Endometrium (tissue), 2 donors: ENCODE results near the gene SPRED2.

Source experiments
- FAIRE-seq: peaks from 2 replicates; lab custom pipeline; 2012; peaks lifted over from hg19 to GRCh38; lab: Jason Lieb, UNC
- donor health status: control.
- donor health status: control.

Gene SPRED2

DNA sequence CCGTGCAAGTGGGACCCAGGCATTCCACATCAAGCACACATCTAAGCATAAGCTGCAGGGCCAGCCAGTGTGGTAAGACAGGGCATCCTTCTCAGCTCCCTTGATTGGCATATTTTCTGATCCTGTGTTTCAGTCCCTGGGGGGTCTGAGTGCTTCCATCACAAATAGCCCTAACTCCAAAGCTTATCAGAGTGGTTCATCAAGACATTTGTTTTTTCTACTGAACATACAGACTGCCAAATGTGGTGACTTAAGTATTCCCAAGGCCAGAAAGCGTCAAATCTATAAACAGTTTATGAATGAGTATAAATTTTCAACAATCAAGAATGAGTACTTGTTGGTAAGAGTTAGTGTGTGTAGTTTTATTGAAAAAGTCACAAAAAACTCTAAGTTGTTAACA, 18.8 kb downstream of the SPRED2 start:
- FAIRE-seq: no peak

DNA sequence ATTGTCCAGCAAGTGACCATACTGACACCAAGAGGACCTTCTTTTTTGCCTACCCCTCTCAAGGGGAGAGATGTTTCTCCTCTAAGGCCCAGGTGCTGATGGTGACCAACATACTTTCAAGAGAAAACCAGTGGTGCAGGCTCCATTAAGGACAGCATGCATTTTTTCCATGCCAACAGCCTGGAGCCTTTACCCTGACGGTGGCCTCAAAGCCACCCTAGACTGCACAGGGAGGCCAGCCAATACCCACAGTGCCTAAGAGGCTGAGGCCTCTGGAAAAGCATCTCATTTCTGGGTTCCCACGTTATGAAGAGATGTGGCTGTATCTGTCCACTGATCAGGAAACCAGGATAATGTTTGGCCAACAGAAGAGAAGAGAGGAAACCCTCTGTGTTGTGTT, 19.3 kb downstream of the SPRED2 start:
- no peak for FAIRE-seq

DNA sequence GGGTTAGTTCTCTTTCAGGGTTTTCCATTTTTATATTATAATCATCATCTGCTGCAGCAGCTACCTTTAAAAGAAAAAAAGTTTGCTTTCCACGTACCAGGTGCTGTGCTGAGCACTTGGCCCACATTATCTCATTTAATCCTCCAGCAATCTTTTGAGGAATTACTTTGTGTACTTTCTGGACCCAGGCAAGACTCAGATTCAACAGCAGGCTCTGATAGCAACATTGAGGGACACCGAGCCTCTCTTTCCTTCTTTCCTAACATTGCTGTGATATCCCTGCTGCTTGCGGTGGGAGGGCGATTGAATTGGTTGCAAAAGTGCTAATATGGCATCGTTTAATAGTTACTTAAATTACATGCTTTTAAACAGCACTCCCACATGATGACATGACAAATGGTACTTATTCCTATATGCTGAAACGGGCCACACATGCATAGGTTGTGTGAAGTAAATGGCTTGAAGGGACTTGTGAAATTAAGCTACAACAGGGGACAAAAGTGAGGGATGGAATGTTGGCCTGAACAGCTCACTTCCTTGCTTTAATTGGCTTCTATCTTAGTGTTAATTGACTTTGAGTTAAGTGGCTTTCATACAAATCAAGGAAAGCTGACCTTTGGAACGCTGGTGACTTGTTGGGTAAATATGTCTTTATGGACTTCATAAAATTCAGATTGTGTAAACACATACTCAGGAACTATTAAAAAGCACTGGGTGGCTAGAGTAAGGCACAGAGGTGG, 21.2 kb downstream of the SPRED2 start:
- no peak for FAIRE-seq

DNA sequence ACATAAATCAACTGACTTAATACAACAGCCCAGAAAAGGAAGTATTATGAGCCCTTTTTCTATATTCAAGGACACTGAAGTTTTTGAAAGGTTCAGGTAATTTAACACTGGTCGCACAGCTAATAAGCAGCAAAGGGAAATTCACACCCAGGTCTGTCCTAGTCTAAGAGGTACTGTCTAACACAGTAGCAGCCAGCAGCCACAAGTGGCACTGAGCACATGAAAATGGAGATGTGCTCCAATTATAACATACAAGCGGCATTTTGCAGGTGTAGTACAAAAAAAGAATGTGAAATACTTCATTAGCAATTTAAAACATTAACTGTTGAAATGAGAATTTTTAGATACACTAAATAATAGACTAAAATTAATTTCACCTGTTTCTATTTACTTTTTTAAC, 23.4 kb downstream of the SPRED2 start:
- FAIRE-seq: no peak

DNA sequence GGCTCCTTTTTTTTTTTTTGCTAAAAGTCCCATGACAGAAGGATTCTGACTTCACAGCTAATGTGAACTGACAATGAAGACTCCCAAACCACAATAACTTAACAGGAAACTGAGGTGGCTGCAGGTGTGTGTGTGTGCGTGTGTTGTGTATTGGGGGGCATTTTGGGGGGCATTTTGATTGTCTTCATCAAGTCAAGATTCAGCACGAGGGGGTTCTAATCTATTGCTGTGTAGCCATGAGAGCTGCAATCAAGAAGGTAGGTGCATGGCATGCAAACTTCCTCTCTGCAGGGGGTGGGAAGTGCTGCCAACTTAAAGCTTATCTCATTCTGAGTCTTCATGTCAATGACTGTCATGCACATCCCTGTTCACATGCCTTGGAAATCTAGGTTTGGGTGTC, 25.2 kb downstream of the SPRED2 start:
- no peak for FAIRE-seq

DNA sequence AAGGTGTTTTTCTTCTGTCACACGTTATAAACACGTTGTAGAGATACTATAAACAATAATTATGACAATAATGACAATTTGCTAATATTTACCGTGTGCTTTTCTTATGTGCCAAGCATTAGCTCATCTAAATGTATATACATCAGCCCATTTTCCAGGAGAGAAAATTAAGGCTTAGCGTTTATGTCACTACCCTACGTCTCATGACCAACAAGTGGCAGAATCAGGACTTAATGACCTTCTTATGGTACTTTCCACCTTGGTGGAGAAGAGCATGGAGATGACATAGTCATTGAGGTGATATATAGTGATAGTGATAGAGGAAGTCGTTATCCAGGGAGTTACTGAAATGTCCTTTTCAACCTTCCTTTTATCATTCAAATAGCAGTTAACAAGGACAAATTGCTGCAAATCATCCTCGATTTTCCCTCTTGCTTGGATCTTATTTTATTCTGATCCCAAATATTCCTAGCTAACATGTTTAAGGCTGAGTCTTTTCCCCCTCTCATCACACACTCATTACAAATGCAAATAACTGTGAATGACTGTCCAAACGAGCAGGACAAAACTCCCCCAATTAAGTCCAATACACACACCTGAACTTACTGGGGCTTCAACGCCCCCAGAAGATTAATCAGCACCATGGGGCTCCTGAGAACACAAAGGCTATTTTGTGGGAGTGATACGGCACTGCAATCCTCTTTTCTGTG, 27.3 kb downstream of the SPRED2 start:
- no peak for FAIRE-seq

DNA sequence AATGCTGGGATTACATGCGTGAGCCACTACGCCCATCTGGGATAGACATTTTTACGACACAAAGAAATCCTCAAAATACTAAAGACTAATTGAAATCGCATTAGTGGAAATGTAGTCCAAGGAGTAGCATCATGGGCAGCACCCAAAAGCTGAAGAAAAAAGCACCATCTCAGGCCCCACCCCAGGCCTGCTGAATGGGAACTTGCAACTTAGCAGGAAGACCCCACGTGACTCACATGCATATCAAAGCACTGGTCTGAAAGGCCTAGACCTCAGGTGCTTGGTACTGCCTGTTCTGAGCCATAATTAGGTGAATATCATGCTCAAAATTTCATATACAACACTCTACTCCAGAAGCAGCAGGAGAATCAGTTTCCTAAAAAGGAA, 28.9 kb downstream of the SPRED2 start:
- FAIRE-seq: no peak

DNA sequence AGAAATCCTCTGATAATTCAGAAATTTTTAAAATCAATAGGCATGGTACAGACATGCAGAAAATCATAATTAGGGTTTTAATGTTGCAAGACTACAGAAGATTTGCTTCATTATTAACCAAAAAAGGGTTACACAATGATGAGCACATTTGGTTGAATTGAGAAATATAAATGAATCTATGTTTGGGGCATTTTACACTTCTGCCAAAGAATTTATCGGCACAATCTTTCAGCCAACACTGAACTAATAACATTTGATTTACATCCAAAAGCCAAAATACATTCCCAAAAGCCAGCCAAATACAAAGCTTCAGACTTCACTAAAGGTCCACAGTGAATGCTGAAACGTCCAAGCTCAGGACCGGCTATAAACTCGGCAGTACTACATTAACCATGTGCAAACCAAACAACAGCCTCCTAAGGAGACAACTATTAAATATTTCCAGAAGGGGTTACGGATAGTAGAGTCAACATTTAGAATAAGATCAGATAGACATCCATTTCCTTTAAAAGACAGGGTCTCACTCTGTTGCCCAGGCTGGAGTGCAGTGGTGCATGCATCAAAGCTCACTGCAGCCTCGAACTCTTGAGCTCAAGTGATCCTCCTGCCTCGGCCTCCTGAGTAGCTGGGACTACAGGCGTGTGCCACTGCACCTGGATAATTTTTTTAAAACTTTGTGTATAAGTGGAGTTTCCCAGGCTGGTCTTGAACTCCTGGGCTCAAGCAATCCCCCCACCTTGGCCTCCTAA, 29.4 kb downstream of the SPRED2 start:
- FAIRE-seq: no peak

DNA sequence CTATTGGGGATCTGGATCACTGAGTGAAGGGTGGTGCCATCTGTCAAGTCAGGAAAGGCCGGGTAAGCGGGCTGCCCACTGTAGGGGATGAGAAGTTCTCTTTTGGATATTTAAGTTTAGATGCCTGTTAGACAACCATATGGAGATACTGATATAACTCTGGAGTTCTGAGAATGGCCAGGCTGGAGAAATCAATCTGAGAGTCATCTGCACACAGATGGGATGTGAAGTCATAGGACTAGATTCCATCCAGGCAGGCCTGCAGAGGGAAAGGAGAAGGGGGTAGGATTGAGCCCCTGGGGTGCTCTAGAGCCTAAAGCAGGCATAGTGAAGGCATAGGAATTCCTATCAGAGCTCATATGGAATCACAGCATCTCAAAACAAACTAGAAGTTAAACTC, 30.1 kb downstream of the SPRED2 start:
- FAIRE-seq: no peak

DNA sequence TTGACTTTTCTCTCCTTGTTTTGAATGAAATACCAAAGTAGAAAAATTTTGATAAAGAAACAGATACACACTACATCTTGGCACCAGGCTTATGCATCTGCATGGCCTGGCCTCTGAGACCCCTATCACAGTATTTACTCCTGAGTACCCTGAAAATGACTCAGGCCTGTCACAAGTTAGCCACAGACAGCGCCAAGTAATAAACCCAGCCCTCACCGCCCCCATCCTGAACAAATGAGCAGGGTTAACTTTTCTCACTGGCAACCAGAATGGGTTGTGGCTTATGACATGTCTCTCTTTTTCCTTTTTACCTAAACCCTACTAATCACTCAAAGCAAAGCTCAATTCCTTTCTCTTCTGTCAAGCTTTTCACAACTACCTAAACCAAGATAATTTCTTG, 35.3 kb downstream of the SPRED2 start:
- FAIRE-seq: no peak

DNA sequence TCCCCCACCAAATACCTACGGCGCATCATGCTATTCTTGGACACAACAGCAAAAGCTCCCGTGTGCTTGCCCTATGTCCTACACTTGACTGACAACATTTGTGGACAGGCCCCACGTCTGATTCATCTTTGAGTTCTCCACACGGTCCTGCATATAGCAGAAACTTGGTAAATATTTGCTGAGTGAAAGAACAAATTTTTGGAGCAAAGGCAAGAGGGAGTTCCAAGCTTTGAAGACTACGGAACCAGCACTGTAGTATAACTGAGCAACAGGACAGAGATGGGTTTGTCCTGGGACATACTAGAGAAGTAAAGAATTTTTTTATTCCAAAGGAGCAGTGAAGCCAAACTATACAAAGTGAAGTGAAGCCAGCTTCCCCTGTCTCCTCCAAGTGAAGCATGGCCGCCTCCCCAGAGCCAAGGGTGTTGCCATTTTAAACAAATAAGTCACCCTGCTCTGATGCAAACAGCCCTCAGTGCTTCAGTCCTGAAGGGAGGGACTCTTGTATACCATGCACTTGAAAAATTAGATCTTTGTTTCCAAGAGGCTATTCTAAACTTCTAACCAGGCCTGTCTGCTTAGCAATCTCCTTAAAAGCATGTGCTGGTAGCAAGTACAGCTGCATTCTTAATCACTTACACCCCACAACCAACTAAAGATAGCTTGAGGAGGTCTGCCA, 35.9 kb downstream of the SPRED2 start:
- FAIRE-seq: no peak

DNA sequence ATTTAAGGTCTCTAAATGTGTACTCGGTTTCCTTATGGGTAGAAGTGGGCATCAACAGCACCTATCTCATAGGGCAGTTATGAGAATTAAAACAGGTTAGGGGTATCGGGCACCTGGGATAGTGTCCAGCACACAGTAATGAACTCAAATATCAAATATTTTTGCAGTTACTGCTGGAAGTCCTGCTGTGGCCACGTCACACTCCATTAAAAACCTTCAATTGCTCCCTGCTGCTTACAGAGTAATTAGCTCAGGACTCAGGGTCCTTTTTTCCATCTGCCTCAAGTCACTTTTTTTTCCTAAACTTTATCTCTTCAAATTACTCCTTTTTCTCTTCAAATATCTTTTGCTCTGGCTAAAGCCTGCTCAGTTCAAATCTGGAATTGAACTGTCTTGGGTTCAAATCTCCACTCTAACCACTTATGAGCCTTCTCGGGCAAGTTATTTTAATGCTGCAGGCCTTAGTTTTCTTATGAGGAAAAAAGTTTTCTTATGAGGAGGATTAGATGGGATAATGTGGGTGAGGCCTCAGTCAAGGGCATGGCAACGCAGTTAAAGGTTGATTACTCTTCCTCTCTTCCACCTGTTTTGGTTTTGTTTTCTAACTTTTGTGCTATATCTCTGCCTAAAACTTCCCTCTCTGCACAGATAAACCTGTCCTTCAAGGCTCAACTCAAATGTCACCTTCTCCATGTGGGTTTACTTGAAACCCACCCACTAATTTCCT, 36.6 kb downstream of the SPRED2 start:
- FAIRE-seq: no peak

DNA sequence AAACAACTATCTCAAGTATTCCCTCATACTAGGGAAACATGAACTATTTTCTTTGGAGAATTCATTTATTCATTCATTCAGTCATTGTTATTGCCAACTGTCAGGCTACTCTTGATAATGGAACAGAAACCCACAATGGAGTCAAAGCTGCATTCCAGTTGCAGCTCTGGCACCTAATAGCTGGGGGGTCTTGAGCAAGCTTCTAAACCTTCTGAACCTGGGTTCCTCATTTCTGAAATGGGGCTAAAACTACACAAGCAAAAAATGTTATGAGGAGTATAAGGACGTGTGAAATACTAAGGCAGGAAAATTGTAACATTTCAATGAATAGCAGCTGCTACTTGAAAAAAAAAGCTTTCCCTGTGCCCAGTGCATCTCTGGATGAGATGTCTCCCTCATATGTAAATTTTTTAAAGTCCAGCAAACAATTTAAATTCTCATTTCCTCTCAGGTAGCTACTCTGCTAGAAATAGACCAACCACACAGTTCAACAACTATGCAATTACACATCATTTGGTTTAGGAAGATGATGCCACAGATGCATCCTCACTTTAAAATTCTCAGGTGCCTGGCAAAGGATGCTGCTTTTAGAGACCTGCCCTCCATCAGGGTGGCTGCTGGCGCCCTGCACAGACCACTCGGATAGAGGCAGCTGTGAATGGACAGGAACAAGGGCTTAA, 38.5 kb downstream of the SPRED2 start:
- no peak for FAIRE-seq

DNA sequence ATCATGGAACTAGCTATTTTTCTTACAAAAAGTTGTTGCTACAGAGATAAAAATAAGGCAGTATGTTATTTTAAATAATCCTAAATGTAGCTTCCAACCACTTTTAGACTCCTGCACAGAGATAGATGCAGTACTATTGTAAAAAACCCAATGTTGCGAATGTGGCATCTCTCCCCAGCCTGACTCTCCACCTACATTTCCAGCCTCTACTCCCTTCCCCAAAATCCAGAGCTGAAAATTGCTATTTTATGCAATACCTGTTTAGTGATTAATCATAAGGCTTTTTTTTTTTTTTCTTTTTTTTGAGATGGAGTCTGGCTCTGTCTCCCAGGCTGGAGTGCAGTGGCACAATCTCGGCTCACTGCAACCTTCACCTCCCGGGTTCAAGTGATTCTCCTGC, 39.4 kb downstream of the SPRED2 start:
- no peak for FAIRE-seq

DNA sequence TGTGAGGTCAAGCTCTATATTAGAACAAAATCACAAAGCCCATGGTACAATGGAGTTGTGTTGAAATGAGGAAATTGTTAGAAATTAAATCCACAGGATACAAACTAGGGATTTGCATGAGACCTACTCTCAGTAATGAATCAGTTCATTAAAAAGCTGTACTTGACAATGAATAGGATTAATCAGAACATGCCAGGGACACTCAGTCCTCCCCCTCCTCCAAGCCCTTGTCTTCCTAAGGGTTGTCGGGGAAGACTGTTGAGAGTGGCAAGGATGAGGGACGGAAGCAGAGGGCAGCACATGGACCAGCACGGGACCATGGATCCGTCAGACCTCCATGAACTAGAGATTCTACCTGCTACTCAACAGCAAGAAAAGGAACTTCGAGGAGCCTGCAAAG, 39.8 kb downstream of the SPRED2 start:
- no peak for FAIRE-seq

DNA sequence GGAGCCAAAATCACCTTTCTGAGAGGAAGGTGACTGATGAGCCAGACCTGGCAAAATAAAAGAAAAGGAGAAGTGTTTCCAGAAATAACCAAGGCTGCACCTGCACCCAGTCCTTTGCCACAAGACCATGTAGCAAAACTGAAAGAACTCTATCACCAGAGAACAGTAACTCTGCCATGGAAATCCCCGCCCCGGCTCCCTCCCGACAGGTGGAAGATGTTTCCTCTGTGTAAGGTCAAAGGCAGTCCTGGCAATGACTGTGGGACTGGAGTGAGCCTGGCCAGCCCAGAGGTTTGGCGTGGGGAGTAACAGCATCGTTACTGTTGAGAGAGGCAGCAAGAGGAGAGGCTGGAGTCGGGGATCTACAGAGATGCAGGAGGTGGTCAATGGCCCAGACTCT, 42.3 kb downstream of the SPRED2 start:
- FAIRE-seq: no peak

DNA sequence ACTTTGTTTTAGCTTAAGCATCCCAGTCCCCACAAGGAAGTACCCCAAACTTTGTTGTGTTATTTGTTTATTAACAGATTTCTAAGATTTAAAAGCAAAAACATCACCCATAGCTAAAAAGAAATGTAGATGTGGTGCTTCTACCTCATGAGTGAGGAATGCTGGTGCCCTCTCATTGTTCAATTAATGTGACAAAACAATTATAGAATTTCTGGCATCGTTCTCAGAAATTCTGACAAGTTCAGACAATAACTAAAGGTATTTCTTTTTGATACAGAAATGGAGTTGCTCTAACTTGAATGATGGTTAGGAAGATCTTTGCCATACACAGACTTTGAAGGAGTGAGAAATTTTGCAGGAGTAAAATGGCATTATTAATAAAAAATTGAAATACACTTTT, 42.9 kb downstream of the SPRED2 start:
- no peak for FAIRE-seq

DNA sequence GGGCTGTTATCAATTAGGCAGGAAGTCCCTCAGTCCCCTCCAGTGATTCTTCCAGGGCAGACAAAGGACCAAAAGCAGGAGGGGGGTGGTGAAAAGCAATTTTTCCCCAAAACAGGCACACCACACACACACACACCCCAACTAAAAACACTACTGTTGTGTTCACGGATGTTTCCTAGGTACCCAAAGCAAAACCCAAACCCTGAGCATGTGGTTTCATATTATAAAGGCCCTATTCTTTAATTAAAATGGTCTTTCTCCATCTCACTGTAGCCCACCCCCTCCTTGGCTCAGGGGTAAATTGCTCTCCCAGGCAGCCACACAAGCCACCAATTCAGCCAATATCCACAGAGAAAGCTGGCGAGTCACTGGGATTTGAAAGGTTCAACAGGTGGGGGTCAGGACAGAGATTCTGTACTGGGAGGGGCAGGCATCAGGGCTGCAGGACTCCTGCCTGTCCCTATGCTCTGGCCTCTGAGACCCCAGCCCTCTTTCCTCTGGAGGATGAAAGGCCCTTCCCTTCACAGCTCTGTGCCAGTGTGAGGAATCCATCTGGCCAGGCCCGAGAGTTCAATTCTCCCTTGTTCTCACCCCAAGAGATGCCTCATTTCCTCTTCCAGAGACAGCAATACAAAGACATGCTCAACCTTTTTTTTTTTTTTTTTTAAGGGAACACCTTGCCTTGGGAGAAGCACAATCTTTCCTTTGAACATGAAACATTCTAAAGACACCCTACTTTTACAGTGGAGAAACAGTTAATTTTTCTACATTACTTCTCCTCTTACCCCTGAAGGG, 43.6 kb downstream of the SPRED2 start:
- no peak for FAIRE-seq

DNA sequence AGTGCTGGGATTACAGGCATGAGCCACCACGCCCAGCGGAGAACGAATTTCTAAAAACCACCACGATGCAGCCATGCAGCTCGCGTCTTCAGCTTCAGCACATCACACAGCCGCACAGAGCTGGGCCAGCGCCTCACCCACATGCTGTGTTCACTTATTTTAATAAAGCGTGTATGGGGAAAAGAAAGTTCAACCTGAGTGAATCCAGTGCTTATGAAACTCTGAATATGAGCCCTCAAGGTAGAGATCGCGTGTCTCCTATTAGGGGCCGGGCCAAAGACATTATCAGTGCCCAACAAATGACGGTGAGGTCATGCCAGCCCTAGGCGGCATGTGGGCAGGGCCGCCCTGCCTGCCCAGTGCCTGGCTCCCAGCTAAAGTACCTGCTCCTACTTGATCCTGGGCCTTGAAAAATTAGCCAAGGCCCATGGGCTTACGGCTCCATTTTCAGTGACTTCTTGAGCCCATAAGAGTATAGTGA, 44.3 kb downstream of the SPRED2 start:
- FAIRE-seq: no peak

DNA sequence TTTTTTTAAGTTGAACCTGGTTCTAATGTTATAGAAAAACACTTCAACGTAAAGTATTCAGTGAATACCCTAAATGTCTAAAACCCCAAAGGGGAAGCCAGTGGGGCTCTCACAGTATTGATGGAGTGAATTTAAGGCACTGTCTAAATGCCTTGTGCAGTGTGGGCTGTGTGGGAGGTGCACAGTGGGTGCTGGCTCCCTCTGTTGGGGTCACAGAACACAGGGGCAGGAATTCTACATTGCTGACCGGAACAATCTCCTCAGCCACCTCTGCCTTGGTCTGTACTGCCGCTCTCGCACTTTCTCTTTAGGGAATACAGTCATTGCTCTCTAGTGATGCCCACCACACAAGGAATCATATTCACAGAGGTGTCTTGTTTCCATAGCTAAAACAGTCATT, 45.4 kb downstream of the SPRED2 start:
- FAIRE-seq: no peak

DNA sequence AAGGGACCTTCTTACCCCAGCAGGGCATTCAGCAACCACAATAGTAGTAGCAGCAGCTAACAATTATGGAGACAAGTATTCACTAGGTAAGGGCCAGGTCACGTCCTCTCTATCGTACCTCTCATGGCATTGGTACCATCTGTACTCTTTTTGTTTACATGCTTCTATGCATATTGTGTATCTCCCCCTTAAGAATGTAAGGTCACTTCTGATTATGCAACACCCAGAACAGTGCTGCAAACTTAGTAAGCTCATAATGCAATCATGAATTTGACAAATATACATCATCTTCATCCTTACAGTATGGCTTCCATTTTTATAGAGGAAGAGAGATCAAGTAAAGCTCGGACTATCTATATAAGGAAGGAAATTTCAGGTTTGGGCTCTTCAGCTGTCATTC, 46.1 kb downstream of the SPRED2 start:
- no peak for FAIRE-seq
